PC-9 (cell line): Measurements from ENCODE around the gene CLDN16.

Experiments
- EZH2 ChIP-seq: fragments of 200-600 bp; sonication (generic); IDR thresholded peaks from 2 replicates; pipeline ENCODE4 v1.8.0; 2017; ENCODE audit warnings: antibody characterized with exemption, low read depth
- TF ChIP-seq, protein P1 (sequence below): fragments of 200-600 bp; sonication (generic); conservative IDR thresholded peaks from 2 replicates; pipeline ENCODE4 v1.6.1; 2017; ENCODE audit warnings: mixed run types, antibody characterized with exemption, mild to moderate bottlenecking, moderate library complexity

DNA sequence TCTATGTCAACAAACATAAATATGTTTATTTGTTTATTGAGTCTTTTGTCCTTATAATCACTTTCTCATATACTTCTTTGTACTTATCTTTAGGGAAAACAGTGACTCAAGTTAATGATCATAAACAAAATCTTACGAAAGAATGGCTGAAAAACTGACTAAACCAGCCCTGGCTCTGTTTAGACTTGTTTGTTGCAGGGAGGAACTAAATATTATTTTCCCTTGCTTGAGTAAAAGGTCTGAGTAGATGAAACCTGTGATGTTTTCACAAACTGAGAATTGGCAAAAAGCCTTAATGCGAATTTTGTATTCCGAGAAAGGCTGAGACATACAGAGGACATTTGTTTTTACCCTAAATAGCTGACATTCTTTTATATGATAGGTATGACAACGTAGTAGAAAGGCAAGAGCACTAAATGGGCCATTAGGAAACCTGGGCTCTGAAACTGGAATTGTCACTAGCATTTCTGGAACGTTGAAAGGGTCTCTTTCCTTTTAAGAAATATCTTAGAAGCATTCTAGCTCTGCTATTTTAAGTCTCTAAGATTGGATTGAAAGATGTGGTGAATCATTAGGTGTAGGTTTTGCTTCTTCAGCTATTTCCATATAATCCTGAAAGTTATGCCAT lies 18.2 kb upstream of the CLDN16 start:
- TF ChIP-seq, protein P1, sequence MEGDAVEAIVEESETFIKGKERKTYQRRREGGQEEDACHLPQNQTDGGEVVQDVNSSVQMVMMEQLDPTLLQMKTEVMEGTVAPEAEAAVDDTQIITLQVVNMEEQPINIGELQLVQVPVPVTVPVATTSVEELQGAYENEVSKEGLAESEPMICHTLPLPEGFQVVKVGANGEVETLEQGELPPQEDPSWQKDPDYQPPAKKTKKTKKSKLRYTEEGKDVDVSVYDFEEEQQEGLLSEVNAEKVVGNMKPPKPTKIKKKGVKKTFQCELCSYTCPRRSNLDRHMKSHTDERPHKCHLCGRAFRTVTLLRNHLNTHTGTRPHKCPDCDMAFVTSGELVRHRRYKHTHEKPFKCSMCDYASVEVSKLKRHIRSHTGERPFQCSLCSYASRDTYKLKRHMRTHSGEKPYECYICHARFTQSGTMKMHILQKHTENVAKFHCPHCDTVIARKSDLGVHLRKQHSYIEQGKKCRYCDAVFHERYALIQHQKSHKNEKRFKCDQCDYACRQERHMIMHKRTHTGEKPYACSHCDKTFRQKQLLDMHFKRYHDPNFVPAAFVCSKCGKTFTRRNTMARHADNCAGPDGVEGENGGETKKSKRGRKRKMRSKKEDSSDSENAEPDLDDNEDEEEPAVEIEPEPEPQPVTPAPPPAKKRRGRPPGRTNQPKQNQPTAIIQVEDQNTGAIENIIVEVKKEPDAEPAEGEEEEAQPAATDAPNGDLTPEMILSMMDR = no peak
- TF ChIP-seq EZH2 = no peak
